ENCODE measurements around the gene CNOT6.
"Not testable (repeated sequence)": the region's sequence is repeated elsewhere in the genome, so short reads cannot be mapped to it uniquely, and the experiment has no call there.

The CNOT6 gene

DNA sequence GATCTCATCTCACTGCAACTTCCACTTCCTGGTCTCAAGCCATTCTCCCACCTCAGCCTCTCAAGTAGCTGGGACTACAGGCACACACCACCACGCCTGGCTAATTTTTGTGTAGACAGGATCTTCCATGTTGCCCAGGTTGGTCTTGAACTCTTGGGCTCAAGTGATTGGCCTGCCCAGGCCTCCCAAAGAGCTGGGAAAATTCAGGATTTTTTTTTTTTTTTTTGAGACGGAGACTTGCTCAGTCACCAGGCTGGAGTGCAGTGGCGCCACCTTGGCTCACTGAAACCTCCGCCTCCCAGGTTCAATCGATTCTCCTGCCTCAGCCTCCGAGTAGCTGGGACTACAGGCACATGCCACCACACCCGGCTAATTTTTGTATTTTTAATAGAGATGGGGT is 21.8 kb downstream of the CNOT6 start:
- H3K4me3 Mint-ChIP-seq; H3K9me3 Mint-ChIP-seq; ATAC-seq (ENCODE audit: low read depth); H3K27me3 Mint-ChIP-seq; H3K27ac Mint-ChIP-seq; DNase-seq (ENCODE audit: low spot score in 2 of 2): not testable (repeated sequence)
- Mint-ChIP-seq H3K4me1 (peaks cover 31% of the 10 kb centered on the region), H3K36me3 (peaks cover 14% of the 10 kb centered on the region)

DNA sequence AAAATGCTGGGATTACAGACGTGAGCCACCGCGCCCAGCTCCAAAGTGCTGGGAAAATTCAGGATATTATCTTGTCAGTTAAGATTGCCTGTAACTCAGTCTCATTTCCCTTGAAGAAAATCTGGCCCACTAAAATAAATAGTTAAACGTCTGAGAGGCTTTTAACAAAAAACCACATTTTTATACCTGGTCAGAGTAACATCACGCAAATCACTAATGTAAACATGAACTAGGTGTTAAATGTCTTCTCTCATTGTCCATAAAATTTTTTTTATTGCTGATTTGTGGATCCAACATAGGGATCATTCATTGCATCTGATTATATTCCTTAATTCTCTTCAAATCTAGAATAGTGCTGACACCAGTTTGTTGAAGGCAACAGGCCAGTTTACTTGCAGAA is 22.3 kb downstream of the CNOT6 start:
- ATAC-seq (ENCODE audit: low read depth) (no peak), DNase-seq (ENCODE audit: low spot score in 2 of 2) (no peak)
- Mint-ChIP-seq H3K9me3 (no peaks in the 10 kb centered on the region), H3K27ac (no peak overlapping the region), H3K27me3 (no peaks in the 10 kb centered on the region), H3K36me3 (peaks cover 14% of the 10 kb centered on the region), H3K4me1 (peaks cover 33% of the 10 kb centered on the region), H3K4me3 (no peak overlapping the region)

DNA sequence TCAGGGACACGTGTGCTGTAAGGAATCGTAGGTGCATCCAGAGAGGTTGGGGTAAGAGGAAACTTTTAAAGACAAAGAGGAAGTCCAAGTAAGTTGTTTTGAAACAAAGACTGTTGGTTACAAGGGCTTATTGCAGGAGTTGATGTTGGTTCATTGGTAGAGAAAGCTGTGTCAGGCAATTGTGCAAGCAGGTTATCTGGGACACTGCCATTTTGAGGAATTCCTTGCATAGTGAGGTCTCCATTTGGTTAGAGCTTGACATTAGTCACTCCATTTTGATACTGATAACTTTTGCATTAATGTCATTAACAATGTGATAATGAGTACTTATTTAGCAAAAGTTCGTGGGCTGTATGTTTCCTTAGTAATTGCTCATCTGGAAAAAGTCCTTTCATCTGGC is 24.9 kb downstream of the CNOT6 start:
- no peak overlapping the region for H3K27ac Mint-ChIP-seq
- peaks cover 10% of the 10 kb centered on the region for H3K36me3 Mint-ChIP-seq
- no peaks in the 10 kb centered on the region for H3K27me3 Mint-ChIP-seq
- no peak overlapping the region for H3K4me3 Mint-ChIP-seq
- no peak for ATAC-seq (ENCODE audit: low read depth)
- DNase-seq (ENCODE audit: low spot score in 2 of 2): no peak
- H3K4me1 Mint-ChIP-seq: peaks cover 50% of the 10 kb centered on the region
- no peaks in the 10 kb centered on the region for H3K9me3 Mint-ChIP-seq

DNA sequence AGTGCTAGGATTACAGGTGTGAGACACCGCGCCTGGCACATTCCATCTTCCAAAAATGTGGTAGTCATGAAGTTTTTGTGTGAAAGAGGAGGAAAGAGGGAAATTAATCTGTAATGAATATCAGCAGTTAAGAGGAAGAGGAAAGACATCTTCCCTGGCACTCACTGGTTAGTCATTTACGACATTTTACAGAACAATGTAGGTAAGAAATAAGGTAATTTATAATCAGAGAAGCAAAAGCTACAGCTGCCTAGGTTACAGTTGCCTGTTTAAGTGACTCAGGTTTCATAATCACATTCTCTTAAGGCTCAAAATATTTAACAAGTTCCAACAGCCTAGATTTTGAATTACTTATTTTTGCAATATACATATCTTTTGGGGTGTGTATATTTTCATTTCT is 26.9 kb downstream of the CNOT6 start:
- no peak overlapping the region for H3K4me3 Mint-ChIP-seq
- no peak overlapping the region for H3K27ac Mint-ChIP-seq
- DNase-seq (ENCODE audit: low spot score in 2 of 2) (no peak), ATAC-seq (ENCODE audit: low read depth) (no peak)
- H3K36me3 Mint-ChIP-seq: peaks cover 4% of the 10 kb centered on the region
- H3K27me3 Mint-ChIP-seq: no peaks in the 10 kb centered on the region
- H3K4me1 Mint-ChIP-seq: peaks cover 44% of the 10 kb centered on the region
- no peaks in the 10 kb centered on the region for H3K9me3 Mint-ChIP-seq

DNA sequence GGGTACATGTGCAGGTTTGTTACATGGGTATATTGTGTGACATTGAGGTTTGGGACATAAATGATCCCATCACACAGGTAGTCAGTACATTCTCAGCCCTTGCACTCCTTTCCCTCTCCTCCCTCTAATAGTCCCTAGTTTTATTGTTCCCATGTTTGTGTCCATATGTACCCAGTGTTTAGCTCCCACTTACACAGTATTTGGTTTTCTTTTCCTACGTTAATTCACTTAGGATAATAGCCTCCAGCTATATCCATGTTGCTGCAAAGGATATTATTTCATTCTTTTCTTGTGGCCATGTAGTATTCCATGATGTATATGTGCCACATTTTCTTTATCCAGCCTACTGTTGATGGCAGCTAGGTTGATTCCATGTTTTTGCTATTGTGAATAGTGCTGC is 27.4 kb downstream of the CNOT6 start:
- no peaks in the 10 kb centered on the region for H3K27me3 Mint-ChIP-seq
- no peaks in the 10 kb centered on the region for H3K9me3 Mint-ChIP-seq
- DNase-seq (ENCODE audit: low spot score in 2 of 2): no peak
- no peak for ATAC-seq (ENCODE audit: low read depth)
- no peak overlapping the region for H3K4me3 Mint-ChIP-seq
- peaks cover 6% of the 10 kb centered on the region for H3K36me3 Mint-ChIP-seq
- no peak overlapping the region for H3K27ac Mint-ChIP-seq
- peaks cover 48% of the 10 kb centered on the region for H3K4me1 Mint-ChIP-seq

DNA sequence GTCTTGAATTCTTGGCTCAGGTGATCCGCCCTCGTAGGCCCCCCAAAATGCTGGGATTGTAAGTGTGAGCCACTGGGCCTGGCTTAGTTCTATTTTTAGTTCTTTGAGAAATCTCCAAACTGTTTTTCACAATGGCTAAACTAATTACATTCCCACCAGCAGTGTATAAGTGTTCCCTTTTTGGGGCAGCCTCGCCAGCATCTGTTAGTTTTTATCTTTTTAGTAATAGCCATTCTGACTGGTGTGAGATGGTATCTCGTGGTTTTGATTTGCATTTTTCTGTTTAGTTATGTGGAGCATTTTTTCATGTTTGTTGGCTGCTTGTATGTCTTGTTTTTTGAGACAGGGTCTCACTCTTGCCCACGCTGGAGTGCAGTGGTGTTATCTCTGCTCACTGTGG is 28.2 kb downstream of the CNOT6 start:
- Mint-ChIP-seq H3K9me3 (no peaks in the 10 kb centered on the region), H3K36me3 (peaks cover 6% of the 10 kb centered on the region), H3K4me3 (no peak overlapping the region), H3K27me3 (no peaks in the 10 kb centered on the region), H3K27ac (peak overlapping the region; percentile 66), H3K4me1 (peaks cover 48% of the 10 kb centered on the region)
- DNase-seq (ENCODE audit: low spot score in 2 of 2) (no peak), ATAC-seq (ENCODE audit: low read depth) (no peak)

DNA sequence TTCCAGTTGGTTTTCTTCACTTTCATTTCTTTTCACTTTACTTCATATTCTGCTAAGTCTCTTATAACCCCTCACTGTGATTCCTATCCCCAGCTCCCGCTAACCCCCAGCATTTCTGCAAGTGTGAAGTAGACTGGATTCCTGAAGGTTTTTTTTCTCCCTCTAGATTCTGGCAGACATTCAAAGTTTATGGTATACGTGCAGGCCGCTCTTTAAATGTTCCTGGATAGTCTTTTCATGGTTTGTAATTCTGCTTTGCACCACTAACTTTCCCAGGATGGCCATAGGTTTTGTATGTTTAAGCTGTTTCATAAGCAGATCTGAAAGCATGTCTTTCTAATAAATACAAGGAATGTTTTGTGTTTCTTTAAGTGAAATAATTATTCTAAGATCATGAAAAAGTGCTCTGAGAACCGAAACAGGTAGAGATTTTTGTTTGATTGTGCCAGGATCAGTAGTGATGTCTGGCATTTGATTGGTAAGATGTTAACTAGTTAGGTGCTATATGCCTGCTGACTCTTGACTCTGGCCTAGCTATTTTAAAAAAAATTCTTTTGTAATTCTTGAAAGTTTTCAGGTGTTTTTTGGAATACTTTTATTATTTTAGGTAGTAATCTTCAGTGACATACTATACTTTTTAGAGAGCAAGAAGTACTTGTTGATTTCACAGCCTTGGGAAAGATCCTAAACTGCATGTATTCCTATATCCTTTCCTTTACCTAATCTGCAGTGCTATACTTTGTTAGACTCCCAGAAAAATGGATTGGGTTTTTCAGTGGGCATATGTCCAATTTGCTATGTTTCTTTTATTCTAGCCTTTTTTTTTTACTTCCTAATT is 29.7 kb downstream of the CNOT6 start:
- no peak overlapping the region for H3K4me3 Mint-ChIP-seq
- no peak for DNase-seq (ENCODE audit: low spot score in 2 of 2)
- H3K4me1 Mint-ChIP-seq: peaks cover 41% of the 10 kb centered on the region
- ATAC-seq (ENCODE audit: low read depth): no peak
- H3K27me3 Mint-ChIP-seq: no peaks in the 10 kb centered on the region
- no peaks in the 10 kb centered on the region for H3K9me3 Mint-ChIP-seq
- peak overlapping the region; percentile 66 for H3K27ac Mint-ChIP-seq
- H3K36me3 Mint-ChIP-seq: peaks cover 4% of the 10 kb centered on the region

DNA sequence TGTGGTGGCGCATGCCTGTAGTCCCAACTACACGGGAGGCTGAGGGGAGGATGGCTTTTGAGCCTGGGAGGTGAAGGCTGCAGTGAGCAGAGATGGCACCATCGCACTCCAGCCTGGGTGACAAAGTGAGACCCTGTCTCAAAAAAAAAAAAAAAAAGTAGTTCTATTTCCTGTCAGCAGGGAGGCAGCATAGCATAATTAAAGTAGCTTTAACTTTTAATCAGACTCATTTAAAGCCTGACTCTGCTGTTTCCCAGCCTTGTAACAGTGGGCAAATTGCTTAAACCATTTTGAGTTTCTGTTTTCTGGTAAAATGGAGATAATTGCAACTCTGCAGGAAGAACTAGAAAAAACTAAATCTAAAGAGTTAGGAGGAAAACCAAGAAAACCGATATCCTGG is 31.2 kb downstream of the CNOT6 start:
- peaks cover 13% of the 10 kb centered on the region for H3K36me3 Mint-ChIP-seq
- no peak overlapping the region for H3K4me3 Mint-ChIP-seq
- H3K4me1 Mint-ChIP-seq: peaks cover 34% of the 10 kb centered on the region
- H3K27me3 Mint-ChIP-seq: no peaks in the 10 kb centered on the region
- ATAC-seq (ENCODE audit: low read depth) (no peak), DNase-seq (ENCODE audit: low spot score in 2 of 2) (no peak)
- no peaks in the 10 kb centered on the region for H3K9me3 Mint-ChIP-seq
- H3K27ac Mint-ChIP-seq: no peak overlapping the region

DNA sequence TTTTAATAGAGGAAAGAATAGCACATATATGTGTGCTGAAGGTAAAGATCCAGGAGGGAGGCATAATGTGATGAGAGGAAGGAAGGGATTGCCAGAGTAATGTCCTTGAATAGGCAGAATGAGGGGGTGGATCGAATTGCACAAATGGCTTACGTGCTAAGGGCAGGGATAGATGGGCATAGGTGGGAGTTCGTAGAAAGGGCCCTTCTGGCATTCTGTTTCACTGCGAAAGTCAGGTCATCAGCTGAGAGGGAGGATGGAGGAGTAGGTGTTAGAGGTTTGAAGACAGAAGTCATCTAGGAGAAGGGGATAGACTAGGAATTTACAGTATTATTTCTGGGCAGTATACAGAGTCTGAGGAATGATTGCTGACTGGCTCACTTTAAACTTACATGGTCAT is 32.1 kb downstream of the CNOT6 start:
- no peak overlapping the region for H3K4me3 Mint-ChIP-seq
- no peak overlapping the region for H3K27ac Mint-ChIP-seq
- ATAC-seq (ENCODE audit: low read depth): no peak
- H3K9me3 Mint-ChIP-seq: no peaks in the 10 kb centered on the region
- H3K36me3 Mint-ChIP-seq: peaks cover 14% of the 10 kb centered on the region
- no peak for DNase-seq (ENCODE audit: low spot score in 2 of 2)
- H3K4me1 Mint-ChIP-seq: peaks cover 32% of the 10 kb centered on the region
- H3K27me3 Mint-ChIP-seq: no peaks in the 10 kb centered on the region

DNA sequence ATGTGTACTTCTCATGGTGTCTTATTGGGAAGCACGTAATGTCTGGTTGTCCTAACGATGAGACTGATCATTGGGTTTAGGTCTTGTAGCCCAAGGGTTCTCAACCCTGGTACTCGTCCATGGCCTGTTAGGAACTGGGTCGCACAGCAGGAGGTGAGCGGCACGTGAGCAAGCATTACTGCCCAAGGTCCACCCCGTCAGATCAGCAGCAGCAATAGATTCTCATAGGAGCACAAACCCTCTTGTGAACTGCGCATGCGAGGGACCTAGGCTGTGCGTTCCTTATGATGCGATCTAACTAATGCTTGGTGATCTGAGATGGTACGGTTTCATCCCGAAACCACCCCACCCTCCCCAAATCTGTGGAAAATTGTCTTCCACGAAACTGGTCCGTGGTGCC is 33.5 kb downstream of the CNOT6 start:
- H3K36me3 Mint-ChIP-seq: peaks cover 20% of the 10 kb centered on the region
- ATAC-seq (ENCODE audit: low read depth) (no peak), DNase-seq (ENCODE audit: low spot score in 2 of 2) (no peak)
- H3K27ac Mint-ChIP-seq: no peak overlapping the region
- H3K9me3 Mint-ChIP-seq: no peaks in the 10 kb centered on the region
- H3K4me3 Mint-ChIP-seq: no peak overlapping the region
- H3K27me3 Mint-ChIP-seq: no peaks in the 10 kb centered on the region
- H3K4me1 Mint-ChIP-seq: peaks cover 20% of the 10 kb centered on the region

DNA sequence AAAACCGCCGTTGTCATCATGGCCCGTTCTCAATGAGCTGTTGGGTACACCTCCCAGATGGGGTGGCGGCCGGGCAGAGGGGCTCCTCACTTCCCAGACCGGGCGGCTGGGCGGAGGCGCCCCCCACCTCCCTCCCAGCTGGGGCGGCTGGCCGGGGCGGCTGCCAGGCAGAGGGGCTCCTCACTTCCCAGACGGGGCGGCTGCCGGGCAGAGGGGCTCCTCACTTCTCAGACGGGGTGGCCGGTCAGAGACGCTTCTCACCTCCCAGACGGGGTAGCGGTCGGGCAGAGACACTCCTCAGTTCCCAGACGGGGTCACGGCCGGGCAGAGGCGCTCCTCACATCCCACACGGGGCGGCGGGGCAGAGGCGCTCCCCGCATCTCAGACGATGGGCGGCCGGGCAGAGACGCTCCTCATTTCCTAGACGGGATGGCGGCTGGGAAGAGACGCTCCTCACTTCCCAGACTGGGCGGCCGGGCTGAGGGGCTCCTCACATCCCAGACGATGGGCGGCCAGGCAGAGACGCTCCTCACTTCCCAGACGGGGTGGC is 36.9 kb downstream of the CNOT6 start:
- not testable (repeated sequence) for H3K27ac Mint-ChIP-seq; ATAC-seq (ENCODE audit: low read depth); H3K27me3 Mint-ChIP-seq; H3K4me3 Mint-ChIP-seq; DNase-seq (ENCODE audit: low spot score in 2 of 2); H3K9me3 Mint-ChIP-seq
- Mint-ChIP-seq H3K36me3 (peaks cover 35% of the 10 kb centered on the region), H3K4me1 (peaks cover 11% of the 10 kb centered on the region)

DNA sequence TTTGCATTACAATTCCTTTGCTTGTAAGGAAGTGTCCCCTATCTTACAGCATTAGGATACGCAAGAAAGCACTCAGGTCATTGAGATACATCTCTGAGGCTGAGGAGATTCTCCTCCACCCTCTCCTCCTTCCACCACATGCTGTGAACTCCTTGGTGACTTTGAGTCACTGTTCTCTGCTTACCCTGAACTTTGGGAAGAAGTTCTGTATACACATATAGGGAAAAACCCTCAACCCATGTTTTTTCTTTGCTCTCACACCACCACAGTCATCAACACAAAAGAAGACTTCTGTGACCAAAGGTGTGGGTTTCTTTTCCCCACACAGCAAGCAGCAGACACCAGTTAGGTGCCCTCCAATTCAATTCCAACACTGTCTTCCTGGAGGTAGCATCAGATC is 38.1 kb downstream of the CNOT6 start:
- ATAC-seq (ENCODE audit: low read depth) (no peak), DNase-seq (ENCODE audit: low spot score in 2 of 2) (no peak)
- H3K36me3 Mint-ChIP-seq: peaks cover 39% of the 10 kb centered on the region
- H3K27me3 Mint-ChIP-seq: no peaks in the 10 kb centered on the region
- H3K9me3 Mint-ChIP-seq: no peaks in the 10 kb centered on the region
- H3K4me3 Mint-ChIP-seq: no peak overlapping the region
- H3K27ac Mint-ChIP-seq: no peak overlapping the region
- peaks cover 7% of the 10 kb centered on the region for H3K4me1 Mint-ChIP-seq

DNA sequence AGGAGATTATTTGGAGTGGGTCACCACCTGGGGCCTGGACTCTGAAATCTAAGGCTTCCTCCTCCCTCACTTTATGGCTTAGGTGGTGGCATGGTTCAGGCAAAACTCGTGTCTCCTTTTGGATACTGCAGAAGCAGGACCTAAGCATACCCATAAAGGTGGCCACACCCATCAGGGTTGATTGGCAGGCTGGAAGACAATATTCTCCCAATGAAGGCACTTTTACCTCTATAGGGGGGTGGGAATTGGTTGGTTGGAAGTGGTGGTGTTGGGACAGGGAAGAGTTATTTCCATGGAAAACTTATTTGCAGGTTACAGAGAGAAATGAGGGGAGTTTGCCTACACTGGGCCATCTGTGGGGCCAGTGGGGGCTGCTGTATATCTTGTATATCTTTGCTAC is 39.7 kb downstream of the CNOT6 start:
- no peak overlapping the region for H3K27ac Mint-ChIP-seq
- peaks cover 7% of the 10 kb centered on the region for H3K4me1 Mint-ChIP-seq
- no peak for ATAC-seq (ENCODE audit: low read depth)
- DNase-seq (ENCODE audit: low spot score in 2 of 2): no peak
- peaks cover 42% of the 10 kb centered on the region for H3K36me3 Mint-ChIP-seq
- H3K4me3 Mint-ChIP-seq: no peak overlapping the region
- no peaks in the 10 kb centered on the region for H3K27me3 Mint-ChIP-seq
- H3K9me3 Mint-ChIP-seq: no peaks in the 10 kb centered on the region

DNA sequence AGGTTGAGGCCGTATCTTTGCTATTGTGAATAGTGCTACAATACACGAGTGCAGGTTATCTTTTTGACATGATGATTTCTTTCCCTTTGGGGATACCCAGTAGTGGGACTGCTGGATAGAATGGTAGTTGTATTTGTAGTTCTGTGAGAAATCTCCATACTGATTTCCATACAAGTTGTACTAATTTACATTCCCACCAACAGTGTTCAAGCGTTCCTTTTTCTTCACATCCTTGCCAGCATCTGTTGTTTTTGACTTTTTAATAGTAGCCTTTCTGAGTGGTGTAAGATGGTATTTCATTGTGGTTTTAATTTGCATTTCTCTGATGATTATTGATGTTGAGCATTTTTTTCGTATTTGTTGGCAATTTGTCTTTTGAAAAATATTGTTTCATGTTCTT is 41.4 kb downstream of the CNOT6 start:
- H3K27ac Mint-ChIP-seq: no peak overlapping the region
- peaks cover 38% of the 10 kb centered on the region for H3K36me3 Mint-ChIP-seq
- no peaks in the 10 kb centered on the region for H3K9me3 Mint-ChIP-seq
- no peak for DNase-seq (ENCODE audit: low spot score in 2 of 2)
- no peak for ATAC-seq (ENCODE audit: low read depth)
- peaks cover 9% of the 10 kb centered on the region for H3K4me1 Mint-ChIP-seq
- no peaks in the 10 kb centered on the region for H3K27me3 Mint-ChIP-seq
- no peak overlapping the region for H3K4me3 Mint-ChIP-seq

All from memory B cell (primary cell).